K562 (cell line): ENCODE results near the gene BARD1.

Experiments
- BHLHE40 ChIP-seq: IDR thresholded peaks from 2 replicates; pipeline ENCODE4 v1.6.1; 2011; ENCODE audit warnings: low read length, improper control_type of control experiment
- C11orf30 ChIP-seq: fragments of 450-650 bp; IDR thresholded peaks from 2 replicates; pipeline ENCODE4 v1.6.1; 2016; ENCODE audit warnings: low read depth, mild to moderate bottlenecking
- EGR1 ChIP-seq: fragments of 450-650 bp; conservative IDR thresholded peaks from 2 replicates; pipeline ENCODE4 v1.6.1; 2017; ENCODE audit warnings: mild to moderate bottlenecking
- FOXK2 ChIP-seq, 2 experiments: fragments of 450-650 bp; IDR thresholded peaks in 1 of 2; conservative IDR thresholded peaks in 1 of 2; 2 replicates each; pipeline ENCODE4 v1.6.1; 2016; ENCODE audit warnings: low read depth in 2 of 2, mild to moderate bottlenecking in 1 of 2
- JUNB ChIP-seq: fragments of 450-650 bp; formaldehyde crosslinking; conservative IDR thresholded peaks from 2 replicates; pipeline ENCODE4 v1.4.0; 2020; ENCODE audit warnings: mild to moderate bottlenecking
- POLR2A ChIP-seq: fragments of 450-650 bp; conservative IDR thresholded peaks from 2 replicates; pipeline ENCODE4 v1.6.1; 2016
- SMAD3 ChIP-seq: fragments of 450-650 bp; formaldehyde crosslinking; conservative IDR thresholded peaks from 2 replicates; pipeline ENCODE4 v1.4.0; 2020; ENCODE audit warnings: mild to moderate bottlenecking
- TEAD1 ChIP-seq, 2 experiments: fragments of 450-650 bp in 1 of 2; sonication (generic) in 1 of 2; formaldehyde crosslinking; IDR thresholded peaks; 2 replicates each; pipeline versions ENCODE4 v1.4.0 to v1.8.0; 2020 to 2022; ENCODE audit warnings: mild to moderate bottlenecking in 2 of 2, missing genetic modification reagents in 1 of 2
- ZBTB8A ChIP-seq: fragments of 450-650 bp; IDR thresholded peaks from 2 replicates; pipeline ENCODE4 v1.6.1; 2018; ENCODE audit warnings: mild to moderate bottlenecking, moderate library complexity; ENCODE audit not compliant: partially characterized antibody
- TF ChIP-seq, protein P1 (sequence below): sonication (generic); formaldehyde crosslinking; IDR thresholded peaks from 2 replicates; pipeline ENCODE4 v1.8.0; 2023; ENCODE audit warnings: mild to moderate bottlenecking, missing genetic modification reagents
- TF ChIP-seq, protein P2 (sequence below), 3 experiments: IDR thresholded peaks in 2 of 3; conservative IDR thresholded peaks in 1 of 3; 2 replicates each; pipeline ENCODE4 v1.5.1; 2011 to 2012; ENCODE audit warnings: low read length in 3 of 3, mild to moderate bottlenecking in 3 of 3, control low read depth in 2 of 3, improper control_type of control experiment in 1 of 3, inconsistent platforms in 1 of 3, low read depth in 1 of 3, mixed read lengths in 1 of 3, moderate library complexity in 1 of 3; ENCODE audit not compliant: insufficient read depth in 2 of 3
- TF ChIP-seq, protein P3 (sequence below): sonication (generic); formaldehyde crosslinking; IDR thresholded peaks from 2 replicates; pipeline ENCODE4 v1.8.0; 2022; ENCODE audit warnings: missing genetic modification reagents, mild to moderate bottlenecking, borderline replicate concordance
- TF ChIP-seq, protein P4 (sequence below): fragments of 250-450 bp; sonication (Bioruptor Pico); IDR thresholded peaks from 2 replicates; pipeline ENCODE4 v1.8.0; 2021; ENCODE audit warnings: borderline replicate concordance, mild to moderate bottlenecking, moderate library complexity; ENCODE audit not compliant: poor library complexity, severe bottlenecking
- TF ChIP-seq, protein P5 (sequence below): sonication (generic); formaldehyde crosslinking; IDR thresholded peaks from 2 replicates; pipeline ENCODE4 v1.8.1; 2023; ENCODE audit warnings: mild to moderate bottlenecking, missing genetic modification reagents

DNA sequence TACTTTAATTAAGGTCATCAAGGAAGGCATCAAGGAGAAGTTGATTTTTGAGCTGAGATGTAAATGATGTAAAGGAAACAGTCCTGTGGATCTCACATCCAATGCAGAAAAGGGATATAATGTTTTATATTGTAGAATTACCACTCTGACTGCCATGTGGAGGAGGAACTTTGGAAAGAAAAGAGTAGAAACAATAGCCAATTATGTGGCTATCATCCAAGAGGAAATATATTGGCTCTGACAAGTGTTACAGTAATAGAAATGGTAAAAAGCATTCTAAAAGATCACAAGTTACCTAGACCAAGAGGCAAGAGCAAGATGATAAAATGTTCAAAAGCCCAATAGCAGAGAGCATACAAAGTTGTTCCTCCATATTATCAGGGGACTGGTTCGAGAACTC is 26.8 kb downstream of the BARD1 start:
- TF ChIP-seq, protein P1, sequence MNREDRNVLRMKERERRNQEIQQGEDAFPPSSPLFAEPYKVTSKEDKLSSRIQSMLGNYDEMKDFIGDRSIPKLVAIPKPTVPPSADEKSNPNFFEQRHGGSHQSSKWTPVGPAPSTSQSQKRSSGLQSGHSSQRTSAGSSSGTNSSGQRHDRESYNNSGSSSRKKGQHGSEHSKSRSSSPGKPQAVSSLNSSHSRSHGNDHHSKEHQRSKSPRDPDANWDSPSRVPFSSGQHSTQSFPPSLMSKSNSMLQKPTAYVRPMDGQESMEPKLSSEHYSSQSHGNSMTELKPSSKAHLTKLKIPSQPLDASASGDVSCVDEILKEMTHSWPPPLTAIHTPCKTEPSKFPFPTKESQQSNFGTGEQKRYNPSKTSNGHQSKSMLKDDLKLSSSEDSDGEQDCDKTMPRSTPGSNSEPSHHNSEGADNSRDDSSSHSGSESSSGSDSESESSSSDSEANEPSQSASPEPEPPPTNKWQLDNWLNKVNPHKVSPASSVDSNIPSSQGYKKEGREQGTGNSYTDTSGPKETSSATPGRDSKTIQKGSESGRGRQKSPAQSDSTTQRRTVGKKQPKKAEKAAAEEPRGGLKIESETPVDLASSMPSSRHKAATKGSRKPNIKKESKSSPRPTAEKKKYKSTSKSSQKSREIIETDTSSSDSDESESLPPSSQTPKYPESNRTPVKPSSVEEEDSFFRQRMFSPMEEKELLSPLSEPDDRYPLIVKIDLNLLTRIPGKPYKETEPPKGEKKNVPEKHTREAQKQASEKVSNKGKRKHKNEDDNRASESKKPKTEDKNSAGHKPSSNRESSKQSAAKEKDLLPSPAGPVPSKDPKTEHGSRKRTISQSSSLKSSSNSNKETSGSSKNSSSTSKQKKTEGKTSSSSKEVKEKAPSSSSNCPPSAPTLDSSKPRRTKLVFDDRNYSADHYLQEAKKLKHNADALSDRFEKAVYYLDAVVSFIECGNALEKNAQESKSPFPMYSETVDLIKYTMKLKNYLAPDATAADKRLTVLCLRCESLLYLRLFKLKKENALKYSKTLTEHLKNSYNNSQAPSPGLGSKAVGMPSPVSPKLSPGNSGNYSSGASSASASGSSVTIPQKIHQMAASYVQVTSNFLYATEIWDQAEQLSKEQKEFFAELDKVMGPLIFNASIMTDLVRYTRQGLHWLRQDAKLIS (CRISPR knock-in tag) = no peak
- no peak for TF ChIP-seq SMAD3
- TF ChIP-seq, protein P2, sequence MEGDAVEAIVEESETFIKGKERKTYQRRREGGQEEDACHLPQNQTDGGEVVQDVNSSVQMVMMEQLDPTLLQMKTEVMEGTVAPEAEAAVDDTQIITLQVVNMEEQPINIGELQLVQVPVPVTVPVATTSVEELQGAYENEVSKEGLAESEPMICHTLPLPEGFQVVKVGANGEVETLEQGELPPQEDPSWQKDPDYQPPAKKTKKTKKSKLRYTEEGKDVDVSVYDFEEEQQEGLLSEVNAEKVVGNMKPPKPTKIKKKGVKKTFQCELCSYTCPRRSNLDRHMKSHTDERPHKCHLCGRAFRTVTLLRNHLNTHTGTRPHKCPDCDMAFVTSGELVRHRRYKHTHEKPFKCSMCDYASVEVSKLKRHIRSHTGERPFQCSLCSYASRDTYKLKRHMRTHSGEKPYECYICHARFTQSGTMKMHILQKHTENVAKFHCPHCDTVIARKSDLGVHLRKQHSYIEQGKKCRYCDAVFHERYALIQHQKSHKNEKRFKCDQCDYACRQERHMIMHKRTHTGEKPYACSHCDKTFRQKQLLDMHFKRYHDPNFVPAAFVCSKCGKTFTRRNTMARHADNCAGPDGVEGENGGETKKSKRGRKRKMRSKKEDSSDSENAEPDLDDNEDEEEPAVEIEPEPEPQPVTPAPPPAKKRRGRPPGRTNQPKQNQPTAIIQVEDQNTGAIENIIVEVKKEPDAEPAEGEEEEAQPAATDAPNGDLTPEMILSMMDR (IDR thresholded peaks at IDR 0.05 in 2 of 3, conservative IDR thresholded peaks at IDR 0.05 in 1 of 3; ENCODE audit: insufficient read depth in 2 of 3, low read depth in 1 of 3, low read length in 3 of 3) = no peak
- no peak for TF ChIP-seq FOXK2 (conservative IDR thresholded peaks at IDR 0.05 in 1 of 2, IDR thresholded peaks at IDR 0.05 in 1 of 2; ENCODE audit: low read depth in 2 of 2)
- TF ChIP-seq, protein P3, sequence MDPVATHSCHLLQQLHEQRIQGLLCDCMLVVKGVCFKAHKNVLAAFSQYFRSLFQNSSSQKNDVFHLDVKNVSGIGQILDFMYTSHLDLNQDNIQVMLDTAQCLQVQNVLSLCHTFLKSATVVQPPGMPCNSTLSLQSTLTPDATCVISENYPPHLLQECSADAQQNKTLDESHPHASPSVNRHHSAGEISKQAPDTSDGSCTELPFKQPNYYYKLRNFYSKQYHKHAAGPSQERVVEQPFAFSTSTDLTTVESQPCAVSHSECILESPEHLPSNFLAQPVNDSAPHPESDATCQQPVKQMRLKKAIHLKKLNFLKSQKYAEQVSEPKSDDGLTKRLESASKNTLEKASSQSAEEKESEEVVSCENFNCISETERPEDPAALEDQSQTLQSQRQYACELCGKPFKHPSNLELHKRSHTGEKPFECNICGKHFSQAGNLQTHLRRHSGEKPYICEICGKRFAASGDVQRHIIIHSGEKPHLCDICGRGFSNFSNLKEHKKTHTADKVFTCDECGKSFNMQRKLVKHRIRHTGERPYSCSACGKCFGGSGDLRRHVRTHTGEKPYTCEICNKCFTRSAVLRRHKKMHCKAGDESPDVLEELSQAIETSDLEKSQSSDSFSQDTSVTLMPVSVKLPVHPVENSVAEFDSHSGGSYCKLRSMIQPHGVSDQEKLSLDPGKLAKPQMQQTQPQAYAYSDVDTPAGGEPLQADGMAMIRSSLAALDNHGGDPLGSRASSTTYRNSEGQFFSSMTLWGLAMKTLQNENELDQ (CRISPR knock-in tag) = no peak
- TF ChIP-seq ZBTB8A = no peak
- TF ChIP-seq BHLHE40 = no peak
- TF ChIP-seq, protein P4, sequence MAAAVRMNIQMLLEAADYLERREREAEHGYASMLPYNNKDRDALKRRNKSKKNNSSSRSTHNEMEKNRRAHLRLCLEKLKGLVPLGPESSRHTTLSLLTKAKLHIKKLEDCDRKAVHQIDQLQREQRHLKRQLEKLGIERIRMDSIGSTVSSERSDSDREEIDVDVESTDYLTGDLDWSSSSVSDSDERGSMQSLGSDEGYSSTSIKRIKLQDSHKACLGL (CRISPR knock-in tag) = no peak
- TF ChIP-seq JUNB (CRISPR knock-in tag) = no peak
- TF ChIP-seq C11orf30 = no peak
- TF ChIP-seq EGR1 = no peak
- no peak for TF ChIP-seq TEAD1 (CRISPR knock-in tag; IDR thresholded peaks at IDR 0.05)
- no peak for TF ChIP-seq POLR2A
- TF ChIP-seq, protein P5, sequence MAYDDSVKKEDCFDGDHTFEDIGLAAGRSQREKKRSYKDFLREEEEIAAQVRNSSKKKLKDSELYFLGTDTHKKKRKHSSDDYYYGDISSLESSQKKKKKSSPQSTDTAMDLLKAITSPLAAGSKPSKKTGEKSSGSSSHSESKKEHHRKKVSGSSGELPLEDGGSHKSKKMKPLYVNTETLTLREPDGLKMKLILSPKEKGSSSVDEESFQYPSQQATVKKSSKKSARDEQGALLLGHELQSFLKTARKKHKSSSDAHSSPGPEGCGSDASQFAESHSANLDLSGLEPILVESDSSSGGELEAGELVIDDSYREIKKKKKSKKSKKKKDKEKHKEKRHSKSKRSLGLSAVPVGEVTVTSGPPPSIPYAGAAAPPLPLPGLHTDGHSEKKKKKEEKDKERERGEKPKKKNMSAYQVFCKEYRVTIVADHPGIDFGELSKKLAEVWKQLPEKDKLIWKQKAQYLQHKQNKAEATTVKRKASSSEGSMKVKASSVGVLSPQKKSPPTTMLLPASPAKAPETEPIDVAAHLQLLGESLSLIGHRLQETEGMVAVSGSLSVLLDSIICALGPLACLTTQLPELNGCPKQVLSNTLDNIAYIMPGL (CRISPR knock-in tag) = no peak
